Measurements from ENCODE around the gene DMRTB1. TPM values are rescaled to one million over a fixed set of nuclear protein-coding genes. Genes with fewer than 3 reads are reported as not detected.

The DMRTB1 gene
- total and polyA plus RNA-seq, 7 donors, result not detected

DNA sequence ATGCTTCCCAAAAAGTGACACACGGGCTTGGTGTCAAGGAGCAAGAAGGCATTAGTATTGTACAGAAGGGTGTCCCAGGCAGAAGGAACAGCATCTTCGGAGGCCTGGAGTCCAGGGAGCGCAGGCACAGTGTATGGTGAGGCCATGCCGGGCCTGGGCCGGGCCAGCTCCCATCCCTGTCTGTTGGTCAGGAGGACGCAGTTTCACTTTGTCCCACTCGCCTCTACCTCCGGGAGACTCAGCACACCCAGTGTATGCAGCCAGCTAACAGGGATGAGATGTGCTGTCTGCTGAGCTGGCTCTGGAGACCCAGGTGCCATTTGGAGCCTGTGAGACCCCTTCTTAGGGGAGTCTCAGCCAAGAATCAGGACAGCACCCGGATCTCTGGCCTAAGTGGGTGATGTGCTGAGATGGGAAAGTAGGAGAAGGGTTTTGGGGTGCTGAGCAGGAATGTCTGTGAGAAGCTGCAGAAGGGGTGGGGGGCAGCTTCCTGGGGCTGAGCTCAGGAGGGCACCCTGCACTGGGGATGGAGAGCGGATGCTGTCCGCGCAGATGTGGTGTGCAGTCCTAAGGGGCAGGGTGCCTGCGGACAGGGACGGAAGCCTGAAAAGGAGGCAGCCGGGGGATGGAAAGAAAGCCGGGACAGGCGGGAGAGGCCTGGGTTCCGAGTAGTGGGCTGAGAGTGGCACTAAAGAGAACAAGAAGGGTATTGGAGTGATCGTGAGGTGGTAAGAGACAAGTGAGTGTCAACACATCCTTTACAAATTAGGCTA is 25.7 kb downstream of the DMRTB1 start:
- Histone ChIP-seq H3K27me3 (ENCODE audit: insufficient read depth in 3 of 3, low read length in 2 of 3) (peaks cover 0 to 44% (median 0%) of the 10 kb centered on the region in 3 donors), H3K4me3 (no peak overlapping the region), H3K27ac (no peak overlapping the region), H3K4me1 (no peaks in the 10 kb centered on the region), H3K9me3 (no peaks in the 10 kb centered on the region), H3K36me3 (ENCODE audit: insufficient read depth in 1 of 2, low read depth in 1 of 2) (no peaks in the 10 kb centered on the region)
- ATAC-seq, result peak in 1 of 4 donors; percentile 9
- intact Hi-C loops (cut with DNase I), result loop anchor here (1.0 to 5.0 kb wide), 5 partner anchors 109 to 270 kb away; no protein-coding TSS in a partner anchor
- WGBS, 3 donors, result 84 to 85% (median 84%) methylated on average over 19 of the region's 19 CpGs
- no peak for DNase-seq
- TF ChIP-seq CTCF (IDR thresholded peaks at IDR 0.05), result no peak

DNA sequence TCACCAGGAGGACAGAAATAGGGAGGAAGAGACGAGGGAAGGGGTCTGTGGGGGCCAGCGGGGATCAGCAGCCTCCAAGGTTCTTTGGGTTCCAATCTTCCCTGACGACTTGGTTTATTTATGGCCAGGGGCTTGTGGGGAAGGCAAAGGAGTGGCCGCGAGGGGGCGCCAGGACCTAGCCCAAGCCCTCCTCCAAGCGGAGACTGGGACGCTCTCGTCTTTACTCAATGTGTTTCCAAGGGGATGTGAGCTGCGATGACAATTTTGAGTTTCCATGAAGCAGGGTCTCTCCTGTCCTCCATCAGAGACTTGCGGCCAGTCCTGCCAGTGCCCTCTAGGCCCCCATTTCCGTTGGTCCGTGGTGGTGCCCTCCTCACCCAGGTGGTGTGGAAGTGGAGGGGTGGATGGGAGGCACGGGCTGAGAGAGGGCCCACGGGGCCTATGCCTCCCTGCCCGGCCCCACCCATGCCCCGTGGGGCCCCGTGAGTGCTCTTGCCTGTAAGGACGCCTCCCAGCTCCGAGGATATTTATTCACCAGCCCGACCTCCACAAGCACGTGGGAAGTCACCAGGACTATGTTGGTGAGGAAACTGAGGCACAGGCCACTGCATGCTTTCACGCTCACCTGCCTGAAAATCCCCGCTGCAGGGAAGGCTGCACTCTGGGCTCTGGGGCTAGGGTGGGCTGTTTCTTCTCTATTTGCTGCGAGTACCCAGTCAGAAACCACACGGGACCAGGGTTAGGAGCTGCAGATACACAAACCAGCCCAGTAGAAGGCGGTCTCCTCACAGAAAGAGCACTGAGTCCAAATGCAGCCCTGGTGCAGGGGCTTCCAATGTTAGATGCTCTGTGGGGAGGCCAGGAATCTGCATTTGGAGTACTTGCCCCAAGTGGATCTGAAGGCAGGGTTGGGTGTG is 26.5 kb downstream of the DMRTB1 start:
- 22 to 25% (median 23%) methylated on average over 27 of the region's 27 CpGs for WGBS, 3 donors
- peaks cover 0 to 49% (median 0%) of the 10 kb centered on the region in 3 donors for H3K27me3 ChIP-seq (ENCODE audit: insufficient read depth in 3 of 3, low read length in 2 of 3)
- intact Hi-C loops (cut with DNase I), result loop anchor here (1.0 to 5.0 kb wide), 4 partner anchors 197 to 269 kb away; no protein-coding TSS in a partner anchor

DNA sequence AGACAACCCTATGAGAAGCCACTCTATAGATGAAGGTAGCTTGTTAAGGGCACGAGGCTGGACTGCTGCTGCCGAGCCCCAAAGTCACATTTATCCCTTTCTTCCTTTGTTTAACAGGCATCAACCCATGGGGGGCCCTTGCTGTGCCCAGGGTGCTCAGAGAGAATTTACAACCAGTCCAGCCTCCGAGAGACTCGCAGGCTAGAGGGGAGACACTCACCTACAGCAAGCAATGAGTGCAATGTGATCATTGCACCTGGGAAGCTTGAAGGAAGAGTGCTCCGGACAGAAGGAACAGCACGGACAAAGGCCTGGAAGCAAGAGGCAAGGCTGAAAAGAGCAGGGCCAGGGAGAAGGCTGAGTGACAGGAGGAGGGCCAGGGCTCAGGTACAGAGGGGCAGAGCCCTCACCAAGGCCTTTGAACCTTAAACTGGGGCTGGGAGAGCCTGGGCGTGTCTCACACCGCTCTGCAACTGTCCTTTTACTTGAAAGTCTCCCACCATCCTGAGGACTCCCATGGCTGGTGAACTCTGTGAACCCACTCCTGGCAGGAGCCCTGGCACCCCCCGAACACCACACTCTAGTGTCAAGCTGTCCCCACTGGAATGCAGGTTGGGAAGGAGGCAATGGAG is 27.3 kb downstream of the DMRTB1 start:
- no peak for TF ChIP-seq CTCF (IDR thresholded peaks at IDR 0.05)
- WGBS, 3 donors, result 78 to 81% (median 80%) methylated on average over 8 to 9 of the region's 9 CpGs
- DNase-seq (no peak), ATAC-seq (no peak)
- H3K4me1 ChIP-seq, result no peaks in the 10 kb centered on the region
- H3K4me3 ChIP-seq, result no peak overlapping the region
- intact Hi-C loops (cut with DNase I), result loop anchor here in 1 of 2 donors (5.0 kb wide), 2 partner anchors 196 to 266 kb away; no protein-coding TSS in a partner anchor
- H3K9me3 ChIP-seq, result no peaks in the 10 kb centered on the region
- no peak overlapping the region for H3K27ac ChIP-seq
- H3K27me3 ChIP-seq (ENCODE audit: insufficient read depth in 3 of 3, low read length in 2 of 3), result peaks cover 0 to 52% (median 0%) of the 10 kb centered on the region in 3 donors
- H3K36me3 ChIP-seq (ENCODE audit: insufficient read depth in 1 of 2, low read depth in 1 of 2), result no peaks in the 10 kb centered on the region

More for the DNA sequence above, 26.5 kb downstream of the DMRTB1 start:
- Histone ChIP-seq H3K36me3 (ENCODE audit: insufficient read depth in 1 of 2, low read depth in 1 of 2) (no peaks in the 10 kb centered on the region), H3K27ac (no peak overlapping the region), H3K9me3 (no peaks in the 10 kb centered on the region), H3K4me1 (no peaks in the 10 kb centered on the region), H3K4me3 (no peak overlapping the region)
- DNase-seq, result peak; percentile 77 to 86
- peak; percentile 84 for TF ChIP-seq CTCF (IDR thresholded peaks at IDR 0.05)
- ATAC-seq, result peak; percentile 85 to 96 (median 92)

DNA sequence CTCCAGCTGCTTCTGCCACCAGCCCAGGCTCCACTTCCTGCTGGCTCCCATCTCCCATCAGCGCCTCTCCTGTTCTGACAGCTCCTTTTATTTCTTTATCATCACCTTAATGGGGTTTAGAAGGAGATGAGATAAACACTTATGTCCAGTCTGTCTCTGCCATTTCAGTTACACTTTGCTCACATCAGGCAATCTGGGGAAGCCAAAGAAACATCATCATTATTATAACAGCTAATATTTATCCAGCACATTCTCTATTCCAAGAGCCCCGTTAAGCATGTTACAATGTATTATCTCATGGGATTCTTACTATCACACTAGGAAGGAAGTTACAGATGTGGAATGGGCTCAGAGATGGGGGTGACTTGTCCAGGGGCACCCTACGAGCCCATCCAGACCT is 31.2 kb downstream of the DMRTB1 start:
- ATAC-seq, result no peak
- no peak for DNase-seq
- Histone ChIP-seq H3K4me3 (no peak overlapping the region), H3K27ac (no peak overlapping the region), H3K36me3 (ENCODE audit: insufficient read depth in 1 of 2, low read depth in 1 of 2) (no peaks in the 10 kb centered on the region), H3K9me3 (no peaks in the 10 kb centered on the region), H3K27me3 (ENCODE audit: insufficient read depth in 3 of 3, low read length in 2 of 3) (peaks cover 0 to 45% (median 0%) of the 10 kb centered on the region in 3 donors), H3K4me1 (no peaks in the 10 kb centered on the region)
- no peak for TF ChIP-seq CTCF (IDR thresholded peaks at IDR 0.05)
- WGBS, 3 donors, result 60 to 67% (median 63%) methylated on average over 3 of the region's 3 CpGs
- intact Hi-C loops (cut with DNase I), result no loop called here
